Liver (tissue), 9 donors: Measurements from ENCODE around the gene ARHGAP12. TPM values are rescaled to one million over a fixed set of nuclear protein-coding genes. Genes with fewer than 3 reads are reported as not detected.

Experiments used
- DNase-seq: peaks from one replicate; pipeline ENCODE4 v3.0.0-alpha.2; 2017; ENCODE audit warnings: low spot score
- H3K27ac ChIP-seq, 2 donors: one replicate each; pipeline ENCODE4 v1.7.0; 2013; ENCODE audit warnings: inconsistent platforms in 2 of 2, low read length in 2 of 2, control low read depth in 1 of 2, low read depth in 1 of 2, mild to moderate bottlenecking in 1 of 2
- H3K27me3 ChIP-seq, 4 donors: one replicate each; pipeline versions ENCODE4 v1.6.1 to v1.7.0; 2013; ENCODE audit warnings: low read length in 3 of 4, inconsistent platforms in 1 of 4, mild to moderate bottlenecking in 1 of 4, moderate library complexity in 1 of 4; ENCODE audit not compliant: control insufficient read depth in 4 of 4, insufficient read depth in 4 of 4
- H3K36me3 ChIP-seq, 4 donors: one replicate each; pipeline versions ENCODE4 v1.6.1 to v1.7.0; 2013; ENCODE audit warnings: low read length in 3 of 4, mild to moderate bottlenecking in 3 of 4, low read depth in 1 of 4, moderate library complexity in 1 of 4; ENCODE audit not compliant: control insufficient read depth in 4 of 4, insufficient read depth in 3 of 4
- H3K4me1 ChIP-seq, 4 donors: one replicate each; pipeline versions ENCODE4 v1.6.1 to v1.7.0; 2013; ENCODE audit warnings: low read length in 3 of 4, mild to moderate bottlenecking in 3 of 4, moderate library complexity in 1 of 4; ENCODE audit not compliant: control insufficient read depth in 4 of 4, insufficient read depth in 4 of 4
- H3K4me3 ChIP-seq, 3 donors: one replicate each; pipeline versions ENCODE4 v1.6.1 to v1.7.0; 2013; ENCODE audit warnings: low read length in 3 of 3, control low read depth in 1 of 3, low read depth in 1 of 3, mild to moderate bottlenecking in 1 of 3
- H3K9ac ChIP-seq, 2 donors: one replicate each; pipeline ENCODE4 v1.7.0; 2013; ENCODE audit warnings: low read length in 2 of 2, mild to moderate bottlenecking in 2 of 2, moderate library complexity in 2 of 2, control low read depth in 1 of 2, low read depth in 1 of 2
- H3K9me3 ChIP-seq, 4 donors: one replicate each; pipeline versions ENCODE4 v1.6.1 to v1.7.0; 2013; ENCODE audit warnings: low read length in 3 of 4; ENCODE audit not compliant: control insufficient read depth in 4 of 4
- FOXA2 ChIP-seq: IDR thresholded peaks from 2 replicates; pipeline ENCODE4 v1.6.1; 2016; ENCODE audit warnings: antibody characterized with exemption
- HNF4G ChIP-seq: IDR thresholded peaks from 2 replicates; pipeline ENCODE4 v1.6.1; 2016; ENCODE audit warnings: antibody characterized with exemption
- JUND ChIP-seq, 2 donors: IDR thresholded peaks; 2 replicates each; pipeline ENCODE4 v1.6.1; 2016; ENCODE audit warnings: antibody characterized with exemption in 2 of 2
- NR2F2 ChIP-seq: IDR thresholded peaks from 2 replicates; pipeline ENCODE4 v1.6.1; 2016; ENCODE audit warnings: antibody characterized with exemption
- RAD21 ChIP-seq, 2 donors: IDR thresholded peaks; 2 replicates each; pipeline ENCODE4 v1.6.1; 2016; ENCODE audit warnings: antibody characterized with exemption in 2 of 2, mild to moderate bottlenecking in 2 of 2
- REST ChIP-seq: IDR thresholded peaks from 2 replicates; pipeline ENCODE4 v1.6.1; 2016; ENCODE audit warnings: antibody characterized with exemption, mild to moderate bottlenecking
- TAF1 ChIP-seq: conservative IDR thresholded peaks from 2 replicates; pipeline ENCODE4 v1.6.1; 2016; ENCODE audit warnings: antibody characterized with exemption, mild to moderate bottlenecking
- ZBTB33 ChIP-seq: IDR thresholded peaks from 2 replicates; pipeline ENCODE4 v1.6.1; 2016; ENCODE audit warnings: antibody characterized with exemption
- WGBS: extraction: QIAGEN DNeasy Blood & Tissue Kit; methylation state at CpG from one replicate; pipeline ENCODE4 v1.1.7; 2013; 5-methylcytosine and 5-hydroxymethylcytosine counted together
- polyA plus RNA-seq, 2 donors: library from polyadenylated mRNA; stranded (reverse) in 1 of 2; unstranded in 1 of 2; fragments of 200-250 nt in 1 of 2; fragments of >200 nt in 1 of 2; fragmentation: Nextera tagmentation in 1 of 2; extraction: Ambion mirVana in 1 of 2; gene quantifications; one replicate each; pipeline versions ENCODE4 v1.2.1 to v1.2.3, GENCODE V29; 2013 to 2015
- total RNA-seq, 2 donors: library from RNA; depleted of rRNA; stranded (reverse); fragments of >200 nt; gene quantifications; one replicate each; pipeline ENCODE4 v1.2.3, GENCODE V29; 2014
- donor health status: healthy.
- donor health status: healthy.
- donor health status: healthy.
- donor health status: healthy.
- donor health status: healthy.

The ARHGAP12 gene
- total and polyA plus RNA-seq, 4 donors = 7.0 to 29.1 (median 12.3) TPM

GRCh38 chr10:31822150-31822549 lies 106.5 kb downstream of the ARHGAP12 start:
- no peak for DNase-seq
- Histone ChIP-seq H3K27ac (no peak overlapping the region), H3K4me1 (no peaks in the 10 kb centered on the region), H3K36me3 (peaks cover 0 to 6% (median 2%) of the 10 kb centered on the region in 4 donors), H3K27me3 (no peaks in the 10 kb centered on the region), H3K4me3 (no peak overlapping the region), H3K9me3 (no peaks in the 10 kb centered on the region), H3K9ac (no peak overlapping the region)
- 93% methylated on average over 4 of the region's 4 CpGs for WGBS
- TF ChIP-seq RAD21 (IDR thresholded peaks at IDR 0.05) (no peak), REST (no peak), HNF4G (no peak)

GRCh38 chr10:31820778-31821369 lies 107.8 kb downstream of the ARHGAP12 start:
- H3K36me3 ChIP-seq = peaks cover 0 to 6% (median 2%) of the 10 kb centered on the region in 4 donors
- DNase-seq = no peak
- TF ChIP-seq REST (no peak), ZBTB33 (no peak), HNF4G (no peak), FOXA2 (no peak), RAD21 (IDR thresholded peaks at IDR 0.05) (no peak), TAF1 (no peak), JUND (IDR thresholded peaks at IDR 0.05) (no peak), NR2F2 (no peak)
- no peaks in the 10 kb centered on the region for H3K4me1 ChIP-seq
- no peak overlapping the region for H3K27ac ChIP-seq
- H3K4me3 ChIP-seq = no peak overlapping the region
- H3K27me3 ChIP-seq = no peaks in the 10 kb centered on the region
- no peaks in the 10 kb centered on the region for H3K9me3 ChIP-seq
- no peak overlapping the region for H3K9ac ChIP-seq
- WGBS = 87% methylated on average over 3 of the region's 3 CpGs
